Measurements from ENCODE around the gene TIMM21. TPM values are rescaled to one million over a fixed set of nuclear protein-coding genes. Genes with fewer than 3 reads are reported as not detected.
A peak's percentile ranks its signal among the peaks of the same experiment; 100 is the strongest.

TIMM21 gene
- total RNA-seq, 2 donors from 2014 or later, result 3.9 to 23.1 TPM

GRCh38 chr18:74142252-74142651 lies 6.1 kb upstream of the TIMM21 start:
- 61 to 64% methylated on average over 2 of the region's 2 CpGs for WGBS, 2 donors
- intact Hi-C loops (cut with DNase I), result no loop called here
- ATAC-seq, result no peak

GRCh38 chr18:74146756-74147155 lies 1.6 kb upstream of the TIMM21 start:
- Histone ChIP-seq H3K9me3 (no peaks in the 10 kb centered on the region), H3K36me3 (replicated peaks in 1 of 2; ENCODE audit: insufficient read depth in 1 of 2, low read depth in 2 of 2) (no peaks in the 10 kb centered on the region), H3K27ac (peak overlapping the region in 1 of 4 donors; percentile 84), H3K4me1 (peaks cover 27% of the 10 kb centered on the region), H3K4me3 (no peak overlapping the region), H3K27me3 (no peaks in the 10 kb centered on the region)
- DNase-seq (no peak), ATAC-seq (no peak)
- 33 to 34% methylated on average over 3 of the region's 3 CpGs for WGBS, 2 donors
- no peak for TF ChIP-seq CTCF (IDR thresholded peaks at IDR 0.05)
- TF ChIP-seq POLR2A (IDR thresholded peaks at IDR 0.05), result no peak
- intact Hi-C loops (cut with DNase I), result no loop called here

More at GRCh38 chr18:74142252-74142651, 6.1 kb upstream of the TIMM21 start:
- no peak overlapping the region for H3K4me3 ChIP-seq
- peaks cover 4% of the 10 kb centered on the region for H3K4me1 ChIP-seq
- no peaks in the 10 kb centered on the region for H3K9me3 ChIP-seq
- no peak for DNase-seq
- H3K27me3 ChIP-seq, result no peaks in the 10 kb centered on the region
- no peak overlapping the region for H3K27ac ChIP-seq
- H3K36me3 ChIP-seq (replicated peaks in 1 of 2; ENCODE audit: insufficient read depth in 1 of 2, low read depth in 2 of 2), result no peaks in the 10 kb centered on the region
- no peak for TF ChIP-seq POLR2A (IDR thresholded peaks at IDR 0.05)
- no peak for TF ChIP-seq CTCF (IDR thresholded peaks at IDR 0.05)

- Histone ChIP-seq H3K4me1 (peaks cover 27% of the 10 kb centered on the region), H3K4me3 (peak overlapping the region; percentile 17 to 45), H3K27me3 (no peaks in the 10 kb centered on the region), H3K36me3 (replicated peaks in 1 of 2; ENCODE audit: insufficient read depth in 1 of 2, low read depth in 2 of 2) (no peaks in the 10 kb centered on the region), H3K9me3 (no peaks in the 10 kb centered on the region), H3K27ac (peak overlapping the region; percentile 67 to 89 (median 84))
- DNase-seq, result no peak
- no peak for TF ChIP-seq CTCF (IDR thresholded peaks at IDR 0.05)
- TF ChIP-seq POLR2A (IDR thresholded peaks at IDR 0.05), result no peak
- intact Hi-C loops (cut with DNase I), result no loop called here
- WGBS, 2 donors, result 0% methylated on average over 1 to 28 of the region's 28 CpGs
- ATAC-seq, result no peak
Observed at GRCh38 chr18:74147491-74147778, 888 bp upstream of the TIMM21 start.

- no peaks in the 10 kb centered on the region for H3K27me3 ChIP-seq
- no peaks in the 10 kb centered on the region for H3K9me3 ChIP-seq
- H3K4me1 ChIP-seq, result peaks cover 27% of the 10 kb centered on the region
- intact Hi-C loops (cut with DNase I), result no loop called here
- ATAC-seq (no peak), DNase-seq (no peak)
- TF ChIP-seq POLR2A (IDR thresholded peaks at IDR 0.05) (no peak), CTCF (IDR thresholded peaks at IDR 0.05) (no peak)
- no peaks in the 10 kb centered on the region for H3K36me3 ChIP-seq (replicated peaks in 1 of 2; ENCODE audit: insufficient read depth in 1 of 2, low read depth in 2 of 2)
- 0 to 1% methylated on average over 25 of the region's 25 CpGs for WGBS, 2 donors
- H3K4me3 ChIP-seq, result peak overlapping the region; percentile 45 to 52
- peak overlapping the region; percentile 52 to 89 (median 76) for H3K27ac ChIP-seq
Observed at GRCh38 chr18:74148543-74149070, 284 bp downstream of the TIMM21 start.

- TF ChIP-seq POLR2A (IDR thresholded peaks at IDR 0.05), result no peak
- no peak for TF ChIP-seq CTCF (IDR thresholded peaks at IDR 0.05)
- peaks cover 0 to 4% of the 10 kb centered on the region in 2 donors for H3K36me3 ChIP-seq (replicated peaks in 1 of 2; ENCODE audit: insufficient read depth in 1 of 2, low read depth in 2 of 2)
- no peak for ATAC-seq
- 59 to 75% methylated on average over 5 of the region's 5 CpGs for WGBS, 2 donors
- no peak overlapping the region for H3K4me3 ChIP-seq
- intact Hi-C loops (cut with DNase I), result no loop called here
- peaks cover 27% of the 10 kb centered on the region for H3K4me1 ChIP-seq
- DNase-seq, result no peak
- no peaks in the 10 kb centered on the region for H3K27me3 ChIP-seq
- no peak overlapping the region for H3K27ac ChIP-seq
- no peaks in the 10 kb centered on the region for H3K9me3 ChIP-seq
Observed at GRCh38 chr18:74149878-74150277, 1.6 kb downstream of the TIMM21 start.

All from body of pancreas (tissue), 4 donors.